AG04449 (cell line): ENCODE results near the gene VTA1.

Experiments
- CTCF ChIA-PET: fragments of 350-600 bp; formaldehyde crosslinking; extraction: SDS; loops from one replicate; lab custom pipeline; 2021; ENCODE audit warnings: antibody characterized with exemption; lab: Yijun Ruan, JAX
- POLR2A ChIA-PET: fragments of 400-600, 350-600 bp; formaldehyde crosslinking; extraction: SDS; loops from one replicate; lab custom pipeline; 2020; ENCODE audit warnings: antibody characterized with exemption, inconsistent platforms; lab: Yijun Ruan, JAX
- DNase-seq: peaks from one replicate; pipeline ENCODE4 v3.0.0-alpha.2; 2010; ENCODE audit warnings: low read depth, low spot score
- H3K4me3 ChIP-seq: 2 replicates; pipeline ENCODE4 v1.5.1; 2011; ENCODE audit warnings: low read depth, mild to moderate bottlenecking, control low read depth, low read length
- TF ChIP-seq, protein P1 (sequence below): IDR thresholded peaks from one replicate; pipeline ENCODE4 v1.5.1; 2011; ENCODE audit warnings: mild to moderate bottlenecking, moderate library complexity, low read length, control low read depth, inconsistent platforms; ENCODE audit not compliant: insufficient read depth; ENCODE audit errors: missing control alignments

VTA1 gene

DNA sequence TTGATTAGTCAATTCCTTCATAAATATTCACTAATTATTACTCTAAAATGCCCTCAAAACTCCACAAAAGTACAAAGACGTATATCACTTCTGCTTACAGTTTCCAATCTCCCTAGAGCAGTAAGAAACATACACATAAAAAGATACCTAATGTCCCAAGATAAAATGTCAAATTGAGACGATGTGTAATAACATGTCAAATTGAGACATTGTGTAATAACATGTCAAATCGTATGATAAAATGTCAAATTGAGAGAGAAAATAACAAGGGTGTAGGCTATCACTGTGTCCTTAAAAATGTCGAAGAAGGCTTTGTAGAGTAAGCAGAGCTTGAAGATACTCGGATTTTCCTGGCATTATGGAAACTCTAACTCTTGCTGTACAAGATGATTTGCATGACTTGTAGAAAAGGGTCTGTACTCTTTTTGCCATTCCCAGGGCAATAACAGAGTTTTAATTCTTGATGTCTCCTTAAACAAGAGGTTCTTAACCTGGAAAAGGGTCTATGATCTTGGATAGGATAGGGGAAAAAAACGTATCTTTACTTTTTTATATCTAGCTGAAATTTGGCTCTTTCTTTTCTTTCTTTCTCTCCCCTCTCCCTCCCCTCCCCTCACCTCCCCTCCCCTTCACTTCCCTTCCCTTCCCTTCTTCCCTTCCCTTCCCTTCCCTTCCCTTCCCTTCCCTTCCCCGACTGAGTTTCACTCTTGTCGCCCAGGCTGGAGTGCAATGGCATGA is 87.1 kb downstream of the VTA1 start:
- no peak for DNase-seq
- TF ChIP-seq, protein P1, sequence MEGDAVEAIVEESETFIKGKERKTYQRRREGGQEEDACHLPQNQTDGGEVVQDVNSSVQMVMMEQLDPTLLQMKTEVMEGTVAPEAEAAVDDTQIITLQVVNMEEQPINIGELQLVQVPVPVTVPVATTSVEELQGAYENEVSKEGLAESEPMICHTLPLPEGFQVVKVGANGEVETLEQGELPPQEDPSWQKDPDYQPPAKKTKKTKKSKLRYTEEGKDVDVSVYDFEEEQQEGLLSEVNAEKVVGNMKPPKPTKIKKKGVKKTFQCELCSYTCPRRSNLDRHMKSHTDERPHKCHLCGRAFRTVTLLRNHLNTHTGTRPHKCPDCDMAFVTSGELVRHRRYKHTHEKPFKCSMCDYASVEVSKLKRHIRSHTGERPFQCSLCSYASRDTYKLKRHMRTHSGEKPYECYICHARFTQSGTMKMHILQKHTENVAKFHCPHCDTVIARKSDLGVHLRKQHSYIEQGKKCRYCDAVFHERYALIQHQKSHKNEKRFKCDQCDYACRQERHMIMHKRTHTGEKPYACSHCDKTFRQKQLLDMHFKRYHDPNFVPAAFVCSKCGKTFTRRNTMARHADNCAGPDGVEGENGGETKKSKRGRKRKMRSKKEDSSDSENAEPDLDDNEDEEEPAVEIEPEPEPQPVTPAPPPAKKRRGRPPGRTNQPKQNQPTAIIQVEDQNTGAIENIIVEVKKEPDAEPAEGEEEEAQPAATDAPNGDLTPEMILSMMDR = no peak
- CTCF ChIA-PET = interaction anchor here (0.9 to 1.8 kb wide), 3 partner anchors 13 to 155 kb away, joined by 3 to 4 read pairs (median 3); no protein-coding TSS in a partner anchor
- POLR2A ChIA-PET = no interaction called here
- no peak overlapping the region for H3K4me3 ChIP-seq

DNA sequence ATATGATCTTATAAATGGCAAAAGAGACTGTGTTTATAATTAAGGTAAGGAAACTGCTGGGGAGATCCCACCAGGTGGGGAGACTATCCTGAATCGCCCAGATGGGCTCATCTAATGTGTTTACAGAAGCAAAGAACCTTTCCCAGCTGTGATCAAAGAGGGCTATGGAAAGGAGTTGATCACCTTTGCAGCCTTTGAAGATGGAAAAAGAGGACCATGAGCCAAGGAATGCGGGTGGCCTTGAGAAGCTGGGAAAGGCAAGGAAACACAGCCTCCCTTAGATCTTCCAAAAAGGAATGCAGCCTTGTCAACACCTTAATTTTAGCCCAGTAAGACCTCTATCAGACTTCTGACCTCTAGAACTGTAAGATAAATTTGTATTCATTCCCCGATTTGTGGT is 88.2 kb downstream of the VTA1 start:
- H3K4me3 ChIP-seq = no peak overlapping the region
- TF ChIP-seq, protein P1 = no peak
- ChIA-PET CTCF (no interaction called here), POLR2A (no interaction called here)
- no peak for DNase-seq

- POLR2A ChIA-PET = no interaction called here
- no peak overlapping the region for H3K4me3 ChIP-seq
- TF ChIP-seq, protein P1 = no peak
- CTCF ChIA-PET = no interaction called here
- DNase-seq = no peak
These were observed 88.7 kb downstream of the VTA1 start for GRCh38 chr6:142235791-142236190.

GRCh38 chr6:142236691-142237090 is 89.6 kb downstream of the VTA1 start:
- TF ChIP-seq, protein P1 = no peak
- ChIA-PET POLR2A (no interaction called here), CTCF (no interaction called here)
- no peak overlapping the region for H3K4me3 ChIP-seq
- DNase-seq = no peak

DNA sequence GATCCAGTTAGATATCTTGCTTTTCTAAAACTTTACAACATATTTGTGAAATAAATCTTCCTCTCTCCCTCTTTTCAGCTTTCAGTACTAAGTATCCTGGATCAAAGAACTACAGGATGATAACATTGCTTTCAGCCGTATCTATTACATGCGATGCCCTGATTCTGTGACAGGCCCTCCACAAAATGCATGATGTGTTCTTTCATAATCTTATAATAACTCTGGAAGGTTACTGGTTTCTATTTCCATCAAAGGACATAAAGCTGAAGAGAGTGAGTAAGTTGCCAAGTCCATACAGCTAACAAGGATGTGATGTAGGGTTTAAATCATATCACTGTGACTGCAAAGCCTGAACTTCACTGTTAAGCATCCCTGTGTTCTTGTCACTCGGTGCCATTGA is 91.8 kb downstream of the VTA1 start:
- TF ChIP-seq, protein P1 = no peak
- no peak overlapping the region for H3K4me3 ChIP-seq
- POLR2A ChIA-PET = no interaction called here
- DNase-seq = no peak
- CTCF ChIA-PET = no interaction called here

- no peak overlapping the region for H3K4me3 ChIP-seq
- ChIA-PET CTCF (no interaction called here), POLR2A (no interaction called here)
- DNase-seq = no peak
- TF ChIP-seq, protein P1 = no peak
These were observed 93.1 kb downstream of the VTA1 start for GRCh38 chr6:142240179-142240578.
